Fibroblast of peridontal ligament (primary cell): Measurements from ENCODE around the gene HOXD11.

Experiments
- DNase-seq: peaks from one replicate; pipeline ENCODE4 v3.0.0-alpha.2; 2010; ENCODE audit errors: extremely low read depth

The HOXD11 gene

GRCh38 chr2:176081376-176081836, 25.7 kb upstream of the HOXD11 start:
- DNase-seq: no peak

GRCh38 chr2:176081837-176082524, 25.1 kb upstream of the HOXD11 start:
- DNase-seq: no peak

DNA sequence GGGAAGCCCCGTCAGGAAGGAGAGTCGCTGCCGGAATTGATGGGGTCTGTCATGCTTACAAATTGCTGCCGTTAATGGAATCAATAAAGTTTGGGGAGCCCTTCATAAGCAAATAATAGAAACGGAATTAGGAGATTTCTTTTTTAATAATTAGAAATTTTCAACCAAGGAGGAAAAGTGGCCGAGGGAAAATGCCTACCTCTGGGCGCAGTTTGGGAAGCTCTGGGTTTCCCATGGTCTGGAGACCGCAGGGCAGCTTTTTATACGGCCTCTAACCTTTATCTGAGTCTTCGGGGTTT, 24.6 kb upstream of the HOXD11 start:
- DNase-seq: no peak

- DNase-seq: no peak
These were observed 24.0 kb upstream of the HOXD11 start for GRCh38 chr2:176082824-176083751.

- DNase-seq: no peak
These were observed 23.3 kb upstream of the HOXD11 start, which contains the start of gene EVX2 for GRCh38 chr2:176083796-176084261. EVX2 (minus strand) TSS chr2:176083962; CDS start chr2:176083776, 186 bp downstream.

- no peak for DNase-seq
These were observed 22.4 kb upstream of the HOXD11 start for GRCh38 chr2:176084611-176085119.

DNA sequence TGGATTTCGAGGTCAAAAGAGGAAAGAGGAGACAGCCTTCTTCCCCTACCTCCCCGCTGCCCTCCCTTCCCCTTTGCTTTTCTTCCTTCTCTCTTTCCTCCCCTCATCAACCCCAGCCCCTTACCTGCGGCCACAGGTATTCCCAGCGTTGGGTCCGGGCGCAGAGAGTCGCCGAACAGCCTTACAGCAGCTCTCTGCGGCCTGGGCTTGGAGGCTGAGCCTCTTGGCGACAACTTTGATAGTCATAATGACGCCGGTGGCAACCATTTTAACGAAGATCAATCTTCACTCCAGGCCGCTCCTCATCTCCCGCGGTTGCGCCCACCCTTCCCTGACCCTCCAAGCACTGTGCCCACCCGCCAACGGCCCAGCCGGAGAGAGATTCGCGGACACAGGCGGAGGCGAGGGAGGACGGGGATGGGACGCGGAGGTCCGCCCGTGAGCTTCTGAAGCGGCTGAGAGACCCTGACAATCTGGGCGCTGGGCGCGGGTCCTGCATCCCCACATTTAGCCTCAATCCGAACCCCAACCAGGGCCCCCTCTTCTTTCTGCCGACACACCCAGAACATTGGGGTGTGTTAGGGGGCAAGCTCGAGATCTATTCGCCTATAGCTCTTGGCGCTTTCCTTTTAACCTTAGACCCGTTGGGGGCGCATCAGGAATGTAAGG, 21.8 kb upstream of the HOXD11 start:
- DNase-seq: no peak

DNA sequence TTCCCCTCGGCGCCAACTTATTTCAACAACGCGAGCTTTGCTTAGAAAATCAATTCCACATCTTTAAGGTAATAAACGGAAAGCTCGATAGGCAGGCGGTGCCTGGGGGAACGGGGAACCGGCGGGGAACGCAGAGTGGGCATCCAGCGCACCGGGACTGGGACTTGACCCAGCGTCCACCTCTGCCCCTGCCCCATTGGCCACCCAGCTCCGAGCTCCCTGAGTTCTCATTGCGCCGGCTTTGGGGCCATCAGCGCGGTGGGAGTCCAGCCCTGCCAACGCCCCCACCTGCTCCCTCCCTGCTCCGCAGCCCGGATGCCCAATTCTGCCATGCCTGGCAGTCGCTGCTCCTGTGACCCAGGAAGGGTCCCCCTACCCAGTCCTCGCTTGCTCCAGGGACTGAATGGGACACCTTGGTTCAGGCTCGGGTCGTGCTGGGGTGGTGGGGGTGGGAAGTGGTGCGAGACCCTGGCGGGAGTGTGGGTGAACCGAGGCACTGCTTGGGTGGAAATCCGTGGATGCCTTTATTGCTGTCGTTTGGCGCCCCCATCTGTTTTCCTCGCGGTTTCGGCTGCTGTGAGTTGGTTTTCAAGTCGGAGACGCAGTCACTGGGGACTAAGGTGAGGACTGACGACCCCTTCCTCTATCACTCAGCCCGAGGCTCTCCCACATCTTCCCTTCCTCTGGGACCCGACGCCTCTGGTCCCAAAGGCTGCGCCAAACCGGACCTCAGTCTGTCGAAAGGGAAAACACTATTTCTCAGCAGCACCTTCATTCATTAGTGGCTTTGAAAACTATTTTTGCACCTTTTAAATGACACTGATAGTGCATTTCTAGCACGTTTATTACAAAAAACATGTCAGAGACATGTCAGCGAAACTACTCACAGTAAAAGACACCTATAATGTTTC, 21.0 kb upstream of the HOXD11 start:
- no peak for DNase-seq

GRCh38 chr2:176087330-176088047, 19.6 kb upstream of the HOXD11 start:
- no peak for DNase-seq

- peak; percentile 25 for DNase-seq
These were observed 18.8 kb upstream of the HOXD11 start for GRCh38 chr2:176088048-176088936.

DNA sequence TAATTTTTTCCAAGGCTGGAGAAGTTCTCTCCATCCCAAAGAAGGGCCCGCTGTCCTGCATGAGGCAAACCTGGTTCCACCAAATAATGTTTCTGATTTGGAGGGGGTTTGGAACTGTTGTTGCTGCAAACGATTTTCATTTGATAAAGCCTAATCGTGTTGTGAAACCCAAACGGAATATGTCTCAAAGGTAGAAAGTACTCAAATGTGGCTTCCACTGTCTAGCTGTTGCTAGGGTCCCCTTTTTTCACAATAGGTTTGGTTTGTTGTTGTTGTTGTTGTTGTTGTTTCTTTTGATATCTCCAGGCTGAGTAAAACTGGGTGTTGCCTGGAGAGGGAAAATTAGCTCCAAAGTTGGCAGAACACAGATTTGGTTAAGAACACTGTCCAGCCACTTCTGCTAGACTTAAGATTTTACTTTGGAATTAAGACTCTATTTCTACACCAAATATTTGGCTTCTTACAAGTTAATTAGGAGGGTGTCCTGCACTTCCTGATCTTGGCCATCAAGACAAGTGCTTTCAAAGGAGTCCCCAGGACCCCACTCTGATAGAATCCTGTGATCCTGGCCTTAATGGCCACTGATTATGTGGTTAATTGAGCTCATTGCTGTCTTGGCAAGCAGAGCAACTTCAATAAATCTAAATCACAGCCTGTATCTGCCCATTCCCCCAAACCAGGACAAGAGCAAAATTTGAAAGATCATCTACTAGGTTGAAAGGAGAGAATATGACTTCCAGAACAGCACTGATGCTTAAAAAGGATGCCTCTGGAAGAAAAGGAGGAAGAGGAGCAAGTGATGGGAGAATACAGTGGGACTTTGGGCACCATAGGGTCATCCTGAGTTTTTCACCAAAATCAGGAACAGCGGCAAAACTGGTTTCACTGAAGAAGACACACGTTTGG, 17.9 kb upstream of the HOXD11 start:
- no peak for DNase-seq

GRCh38 chr2:176089843-176090395, 17.2 kb upstream of the HOXD11 start:
- no peak for DNase-seq

- no peak for DNase-seq
These were observed 16.2 kb upstream of the HOXD11 start for GRCh38 chr2:176090862-176091261.

- DNase-seq: no peak
These were observed 15.5 kb upstream of the HOXD11 start for GRCh38 chr2:176091329-176092258.

GRCh38 chr2:176092270-176093144, 14.6 kb upstream of the HOXD11 start, which contains the start of gene HOXD13:
HOXD13 (plus strand) TSS chr2:176092721; CDS start chr2:176092891, 170 bp downstream.
- DNase-seq: no peak
